ENCODE measurements around the gene FBXL16.

FBXL16 gene

GRCh38 chr16:660132-660458 is 45.5 kb downstream of the FBXL16 start:
- DNase-seq: no peak

DNA sequence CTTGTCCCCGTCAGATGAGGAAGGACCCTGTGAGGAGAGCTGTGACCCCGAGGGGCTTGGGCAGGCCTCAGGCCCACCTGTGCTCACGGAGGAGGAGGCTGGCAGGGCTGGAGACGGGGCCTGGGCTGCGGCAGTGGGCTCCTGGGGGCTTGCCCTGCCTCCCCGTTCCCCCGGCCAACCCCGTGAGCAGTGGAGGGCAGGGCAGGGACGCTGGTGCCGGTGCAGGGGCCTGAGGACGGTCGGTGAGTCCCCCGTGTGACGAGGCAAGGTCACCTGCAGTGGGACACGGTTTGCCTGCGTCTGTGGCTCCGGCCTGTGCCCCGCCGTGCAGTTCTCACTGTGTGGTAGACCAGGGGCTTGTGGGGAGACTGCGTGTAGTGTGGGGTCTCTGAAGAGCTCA is 46.0 kb downstream of the FBXL16 start:
- no peak for DNase-seq

DNA sequence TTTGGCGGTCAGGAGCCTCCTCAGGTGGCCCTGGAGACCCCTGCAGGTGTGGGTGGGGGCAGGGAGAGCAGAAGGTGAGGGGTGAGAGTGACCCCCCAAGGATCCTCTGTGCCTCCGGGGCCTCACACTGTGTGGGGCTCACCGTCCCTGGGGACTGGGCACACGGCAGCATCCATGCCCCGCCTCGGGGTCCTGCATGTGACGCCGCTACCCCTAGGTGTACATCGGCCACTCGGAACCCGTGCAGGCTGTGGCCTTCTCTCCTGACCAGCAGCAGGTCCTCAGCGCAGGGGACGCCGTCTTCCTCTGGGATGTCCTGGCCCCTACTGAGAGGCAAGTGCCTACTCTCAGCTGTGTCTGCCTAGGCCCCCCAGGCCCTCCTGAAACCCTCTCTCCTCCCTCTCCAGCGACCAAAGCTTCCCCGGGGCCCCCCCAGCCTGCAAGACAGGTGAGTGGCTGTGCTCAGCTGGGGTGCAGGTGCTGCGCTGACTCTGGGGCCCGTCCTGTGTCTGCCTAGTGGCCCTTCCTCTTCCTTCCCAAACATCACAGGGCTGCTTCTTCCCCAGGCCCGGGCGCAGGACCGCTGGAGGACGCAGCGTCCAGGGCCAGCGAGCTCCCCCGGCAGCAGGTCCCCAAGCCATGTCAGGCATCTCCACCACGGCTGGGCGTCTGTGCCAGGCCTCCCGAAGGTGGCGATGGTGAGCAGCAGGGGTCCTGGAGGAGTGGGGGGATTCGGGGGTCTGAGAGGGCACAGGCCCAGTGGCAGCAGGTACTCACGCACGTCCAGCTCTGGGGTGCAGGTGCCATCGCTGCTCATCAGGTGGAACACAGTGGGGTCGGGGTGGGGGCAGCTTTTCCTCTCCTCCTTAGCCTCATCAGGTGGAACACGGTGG is 46.7 kb downstream of the FBXL16 start:
- no peak for DNase-seq

DNA sequence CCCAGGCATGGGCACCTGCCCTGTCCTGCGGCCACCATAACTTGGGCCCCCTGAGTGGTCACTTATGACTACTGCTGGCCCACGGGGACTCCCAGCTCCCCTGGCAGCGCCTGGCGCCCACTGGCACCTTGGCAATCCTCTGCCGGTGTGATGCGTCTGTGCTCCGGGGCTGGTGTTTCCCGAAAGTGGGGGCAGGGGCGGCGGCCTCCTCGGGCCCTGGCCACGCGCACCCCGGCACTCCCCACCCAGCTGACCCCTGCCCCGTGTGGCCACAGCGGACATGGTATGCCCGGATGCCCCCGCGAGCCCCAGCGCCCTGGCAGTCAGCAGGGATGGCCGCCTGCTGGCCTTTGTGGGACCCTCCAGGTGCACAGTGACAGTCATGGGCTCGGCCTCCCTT is 48.1 kb downstream of the FBXL16 start:
- DNase-seq: no peak

DNA sequence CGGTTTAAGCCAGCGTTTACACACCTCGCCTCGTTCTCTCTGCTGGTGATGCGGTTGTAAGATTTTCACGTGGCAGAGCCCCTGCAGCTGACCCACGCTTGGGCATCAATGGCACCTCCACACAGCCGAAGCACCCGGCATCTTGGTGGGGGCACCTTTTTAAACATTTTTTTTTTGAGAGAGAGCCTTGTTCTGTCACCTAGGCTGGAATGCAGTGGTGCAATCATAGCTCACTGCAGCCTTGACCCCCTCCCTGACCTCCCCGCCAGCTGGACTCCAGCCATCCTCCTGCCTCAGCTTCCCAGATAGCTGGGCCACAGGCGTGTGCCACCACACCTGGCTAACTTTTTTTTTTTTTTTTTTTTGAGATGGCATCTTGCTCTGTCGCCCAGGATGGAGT is 51.6 kb downstream of the FBXL16 start:
- no peak for DNase-seq

DNA sequence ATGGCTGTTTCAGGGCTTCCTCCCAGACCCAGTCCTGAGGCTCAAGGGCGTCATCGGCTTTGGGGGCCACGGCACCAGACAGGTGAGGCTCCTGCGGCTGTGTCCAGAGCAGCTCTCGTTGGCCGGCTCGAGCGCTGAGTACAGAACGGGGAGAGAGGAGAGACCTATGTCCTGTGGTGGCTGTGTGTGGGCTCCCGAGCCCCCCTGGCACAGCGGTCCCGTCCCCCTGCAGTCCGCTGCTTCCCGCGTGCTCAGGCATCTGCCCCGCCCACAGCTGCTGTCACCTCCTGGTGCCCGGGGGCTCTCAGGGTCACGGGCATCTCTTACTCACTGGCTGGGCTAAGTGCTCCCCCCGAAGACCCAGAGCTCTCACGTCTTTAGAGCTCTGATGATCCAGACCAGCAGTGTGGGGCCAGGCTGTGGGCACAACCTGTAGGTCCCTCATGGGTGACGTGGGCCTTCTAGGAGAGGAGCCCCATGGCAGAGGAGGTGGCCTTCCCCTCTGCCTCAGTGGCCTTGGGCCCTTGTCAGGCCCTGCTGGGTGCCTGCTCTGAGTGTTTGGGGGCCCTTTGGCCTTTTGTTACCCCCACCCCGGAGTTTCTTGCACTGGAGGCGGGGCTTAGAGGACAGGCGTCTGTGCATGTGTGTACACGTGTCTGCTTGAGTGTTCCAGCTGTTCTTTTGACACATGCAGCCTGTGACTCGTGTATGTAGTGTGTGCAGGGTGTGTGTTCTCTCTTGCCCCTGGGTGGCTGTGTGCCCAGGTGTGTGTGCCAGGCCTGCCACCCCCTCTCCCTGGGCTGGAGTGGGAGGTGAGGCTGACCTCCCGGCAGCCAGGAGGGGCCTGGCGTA is 52.9 kb downstream of the FBXL16 start:
- DNase-seq: no peak

DNA sequence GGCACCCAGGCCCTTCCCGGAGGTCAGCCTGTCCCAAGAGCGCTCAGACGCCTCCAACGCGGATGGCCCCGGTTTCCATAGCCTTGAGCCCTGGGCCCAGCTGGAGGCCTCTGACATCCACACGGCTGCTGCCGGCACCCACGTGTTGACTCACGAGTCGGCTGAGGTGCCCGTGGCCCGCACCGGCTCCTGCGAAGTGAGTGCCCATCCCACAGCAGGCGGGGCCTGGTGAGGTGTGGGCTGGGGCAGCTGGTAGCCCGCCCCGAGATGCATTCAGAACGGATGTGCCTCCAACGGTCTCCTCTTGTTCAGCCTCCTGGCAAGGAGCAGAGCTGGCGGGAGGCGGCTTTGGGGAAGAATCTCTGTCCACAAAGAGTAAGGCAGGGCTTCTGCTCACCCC is 53.8 kb downstream of the FBXL16 start:
- DNase-seq: no peak

GRCh38 chr16:649631-650030 is 56.0 kb downstream of the FBXL16 start:
- DNase-seq: no peak

DNA sequence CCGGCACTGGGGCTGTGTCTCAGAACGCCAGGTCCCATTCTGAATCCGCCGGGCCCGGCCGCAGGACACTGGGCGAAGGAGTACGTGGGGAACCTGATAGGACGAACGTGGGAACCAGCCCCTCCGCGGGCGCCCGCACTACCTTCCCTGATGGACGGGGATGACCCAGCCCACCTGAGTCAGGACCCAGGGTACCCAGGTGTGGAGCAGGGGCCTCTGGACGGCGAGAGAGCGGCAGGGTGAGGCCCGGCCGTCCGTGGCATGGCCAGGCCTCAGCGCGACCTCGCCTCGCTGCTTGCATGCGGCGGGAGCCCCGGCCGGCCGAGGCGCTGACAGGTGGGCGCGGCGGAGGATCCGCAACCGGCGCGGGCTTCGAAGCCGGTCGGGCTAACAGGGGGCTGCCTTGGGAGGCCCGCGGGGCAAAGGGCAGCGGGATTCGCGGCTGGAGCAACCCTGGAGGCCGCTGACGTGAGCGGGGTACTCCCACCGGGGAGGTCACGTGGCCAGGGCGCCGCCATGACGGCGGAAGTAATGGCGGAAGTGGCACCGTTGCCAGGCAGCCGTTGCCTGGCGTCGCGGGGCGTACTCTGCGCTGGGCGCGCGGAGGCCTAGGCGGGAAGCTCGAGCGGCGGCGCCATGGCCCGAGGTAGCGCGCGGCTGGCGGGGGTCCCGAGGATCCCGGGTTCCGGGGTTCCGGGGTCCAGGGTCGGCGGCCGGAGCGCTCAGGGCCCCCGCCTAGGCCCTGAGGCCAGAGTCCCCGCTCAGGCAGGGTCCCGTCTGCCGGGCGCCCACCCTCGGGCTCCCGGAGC is 56.6 kb downstream of the FBXL16 start, which contains the start of gene WDR90:
Gene WDR90 (plus strand): TSS at position 585 of the 809 bp plus-strand sequence. CDS start 52 bp downstream, at position 637.
- peak; percentile 96 for DNase-seq

GRCh38 chr16:648071-648780 is 57.4 kb downstream of the FBXL16 start:
- DNase-seq: no peak

DNA sequence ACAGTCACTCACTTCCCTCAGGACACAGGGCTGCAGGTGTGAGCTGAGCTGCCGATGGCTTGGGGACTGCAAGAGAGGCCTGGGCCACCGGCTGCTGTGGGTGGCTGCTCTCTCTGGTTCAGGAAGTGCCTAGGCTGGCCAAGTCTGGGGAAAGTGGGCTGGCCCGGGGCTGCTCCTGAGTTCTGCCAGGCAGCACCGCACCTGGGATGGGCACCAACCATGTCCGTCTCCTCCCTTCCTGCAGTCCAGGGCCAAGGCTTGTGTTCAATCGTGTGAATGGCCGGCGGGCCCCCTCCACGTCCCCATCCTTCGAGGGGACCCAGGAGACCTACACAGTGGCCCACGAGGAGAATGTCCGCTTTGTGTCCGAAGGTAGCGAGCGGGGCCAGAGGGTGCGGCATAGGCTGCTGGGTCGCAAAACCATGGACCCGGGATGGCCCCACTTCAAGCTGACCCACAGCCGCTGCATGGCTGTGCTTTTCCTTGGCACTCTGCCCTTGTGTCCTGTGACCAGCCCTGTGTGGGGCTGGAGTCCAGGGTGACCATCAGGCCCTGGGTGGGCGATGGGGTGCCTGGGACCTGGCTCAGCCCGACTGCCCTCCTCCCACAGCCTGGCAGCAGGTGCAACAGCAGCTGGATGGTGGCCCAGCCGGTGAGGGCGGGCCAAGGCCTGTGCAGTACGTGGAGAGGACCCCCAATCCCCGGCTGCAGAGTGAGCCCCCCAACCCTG is 58.3 kb downstream of the FBXL16 start:
- DNase-seq: no peak

DNA sequence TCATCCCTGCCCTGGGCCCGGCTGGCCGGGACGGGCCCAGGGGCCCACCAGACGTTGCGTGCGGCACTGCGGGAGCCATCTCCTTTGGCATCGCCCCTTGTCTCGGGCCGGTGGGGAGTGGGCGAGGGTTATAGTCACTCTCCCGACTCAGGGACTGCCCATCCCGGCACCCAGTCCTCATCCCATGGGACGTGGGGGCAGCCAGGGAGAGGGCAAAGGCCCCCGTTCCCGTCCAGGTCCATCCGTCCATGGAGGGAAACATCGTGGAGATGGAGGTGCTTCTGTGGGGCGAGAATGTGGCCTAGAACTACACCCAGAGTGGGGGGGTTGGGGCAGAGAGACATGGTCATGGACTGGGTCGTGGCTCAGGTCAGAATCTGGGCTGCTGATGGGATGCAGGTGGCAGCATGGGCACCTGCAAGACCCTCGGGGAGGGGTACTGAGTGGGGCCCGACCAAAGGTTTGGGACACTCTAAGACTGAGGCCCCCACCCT is 58.9 kb downstream of the FBXL16 start:
- DNase-seq: no peak

- DNase-seq: no peak
Observed at GRCh38 chr16:645852-646678, 59.5 kb downstream of the FBXL16 start.

DNA sequence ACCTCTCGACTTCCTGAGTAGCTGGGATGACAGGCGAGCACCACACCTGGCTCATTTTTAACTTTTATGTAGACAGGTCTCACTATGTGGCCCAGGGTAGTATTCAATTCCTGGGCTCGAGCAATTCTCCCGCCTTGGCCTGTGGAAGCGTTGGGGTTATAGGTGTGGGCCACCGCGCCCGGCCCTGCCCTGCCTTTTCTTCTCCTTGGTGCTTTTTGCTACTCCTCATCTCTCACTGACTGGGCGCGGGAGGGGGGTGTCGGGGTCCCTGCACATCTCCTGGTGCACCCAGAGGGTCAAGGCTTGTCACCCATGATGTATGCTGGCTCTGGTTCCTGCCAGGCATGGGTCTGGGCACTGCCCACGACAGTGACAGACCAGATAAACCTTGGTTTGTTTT is 61.0 kb downstream of the FBXL16 start:
- no peak for DNase-seq

DNA sequence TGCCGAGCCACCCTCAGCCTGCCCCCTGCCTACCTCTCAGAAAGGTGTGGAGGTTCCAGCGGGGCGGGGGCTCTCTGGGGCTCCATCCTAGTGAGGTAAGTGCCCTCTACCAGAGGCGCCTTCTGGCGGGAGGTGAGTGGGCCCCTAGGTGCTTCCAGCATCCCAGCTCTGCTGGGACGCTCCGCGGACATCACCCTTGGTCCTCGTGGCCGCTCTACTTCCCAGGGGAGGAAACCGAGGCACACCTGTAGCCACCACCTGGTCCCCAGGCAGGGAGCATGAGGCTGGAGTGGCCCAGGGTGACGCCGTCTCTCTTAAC is 62.6 kb downstream of the FBXL16 start:
- DNase-seq: no peak

All from eye (tissue), 1 donor.